Body of pancreas (tissue), 4 donors: Measurements from ENCODE around the gene CILP. TPM values are rescaled to one million over a fixed set of nuclear protein-coding genes. Genes with fewer than 3 reads are reported as not detected.
"Not testable (repeated sequence)": the region's sequence is repeated elsewhere in the genome, so short reads cannot be mapped to it uniquely, and the experiment has no call there.

Experiments
- ATAC-seq: fragments of 150-250 bp; one replicate; pipeline ENCODE4 v1.9.1; 2016
- DNase-seq, 4 donors: peaks; one replicate each; pipeline ENCODE4 v3.0.0-alpha.2; 2019
- H3K27ac ChIP-seq, 4 donors: fragments of 200-600 bp; sonication (generic); 1 replicate in 3 of 4; 2 replicates in 1 of 4; pipeline versions ENCODE4 v1.5.1 to v1.6.1; 2016 to 2019; ENCODE audit warnings: mild to moderate bottlenecking in 1 of 4, mixed read lengths in 1 of 4, moderate library complexity in 1 of 4
- H3K27me3 ChIP-seq, 2 donors: fragments of 200-600 bp; sonication (generic); one replicate each; pipeline ENCODE4 v1.6.0; 2016; ENCODE audit warnings: mild to moderate bottlenecking in 1 of 2
- H3K36me3 ChIP-seq, 2 donors: fragments of 200-600 bp; sonication (generic); replicated peaks in 1 of 2; 2 replicates each; pipeline ENCODE4 v1.5.1; 2016; ENCODE audit warnings: low read depth in 2 of 2; ENCODE audit not compliant: insufficient read depth in 1 of 2
- H3K4me1 ChIP-seq: fragments of 200-600 bp; sonication (generic); one replicate; pipeline ENCODE4 v1.6.0; 2016
- H3K4me3 ChIP-seq, 2 donors: fragments of 200-600 bp; sonication (generic); 1 replicate in 1 of 2; 2 replicates in 1 of 2; pipeline ENCODE4 v1.5.1; 2016 to 2019
- H3K9me3 ChIP-seq, 3 donors: fragments of 200-600 bp; sonication (generic); 1 replicate in 2 of 3; 2 replicates in 1 of 3; pipeline ENCODE4 v1.5.1; 2016
- CTCF ChIP-seq, 7 experiments: fragments of 450-650 bp in 4 of 7; fragments of 200-600 bp in 3 of 7; sonication (generic) in 3 of 7; IDR thresholded peaks; one replicate each; pipeline ENCODE4 v1.5.1; 2016 to 2019; ENCODE audit warnings: antibody characterized with exemption in 7 of 7
- POLR2A ChIP-seq, 3 donors: fragments of 450-650 bp; IDR thresholded peaks; one replicate each; pipeline ENCODE4 v1.6.1; 2016; ENCODE audit warnings: antibody characterized with exemption in 3 of 3, mild to moderate bottlenecking in 2 of 3
- WGBS, 2 donors: methylation state at CpG; one replicate each; pipeline ENCODE4 v1.1.5; 2017; 5-methylcytosine and 5-hydroxymethylcytosine counted together
- intact Hi-C: fragments of 100-400 bp; cut with DNase I; formaldehyde crosslinking; loops from one replicate; pipeline ENCODE4 v1.15.1; 2023
- total RNA-seq, 2 donors: library from RNA; depleted of rRNA; stranded (reverse); fragments of >200 nt; gene quantifications; one replicate each; pipeline ENCODE4 v1.1.0, GENCODE V29; 2016

The CILP gene
- total RNA-seq, 2 donors from 2014 or later, result 4.4 to 18.8 TPM

- intact Hi-C loops, result no loop called here
- H3K36me3 ChIP-seq, result no peaks in the 10 kb centered on the region
- H3K9me3 ChIP-seq, result no peaks in the 10 kb centered on the region
- DNase-seq (no peak), ATAC-seq (no peak)
- no peaks in the 10 kb centered on the region for H3K4me1 ChIP-seq
- 91 to 94% methylated on average over 9 to 10 of the region's 10 CpGs for WGBS, 2 donors
- TF ChIP-seq CTCF (IDR thresholded peaks at IDR 0.05) (no peak), POLR2A (IDR thresholded peaks at IDR 0.05) (no peak)
- H3K4me3 ChIP-seq, result no peak overlapping the region
- no peaks in the 10 kb centered on the region for H3K27me3 ChIP-seq
- no peak overlapping the region for H3K27ac ChIP-seq
Measured at GRCh38 chr15:65231306-65231705, 20.0 kb upstream of the CILP start.

GRCh38 chr15:65226901-65227300 is 15.6 kb upstream of the CILP start:
- H3K27me3 ChIP-seq, H3K4me1 ChIP-seq, ATAC-seq, DNase-seq, H3K27ac ChIP-seq, H3K36me3 ChIP-seq, intact Hi-C loops, H3K9me3 ChIP-seq, H3K4me3 ChIP-seq: not testable (repeated sequence)
- WGBS, 2 donors, result 71% methylated on average over 2 of the region's 10 CpGs; no CpG with 5 or more reads in 1 of the 2 donors

DNA sequence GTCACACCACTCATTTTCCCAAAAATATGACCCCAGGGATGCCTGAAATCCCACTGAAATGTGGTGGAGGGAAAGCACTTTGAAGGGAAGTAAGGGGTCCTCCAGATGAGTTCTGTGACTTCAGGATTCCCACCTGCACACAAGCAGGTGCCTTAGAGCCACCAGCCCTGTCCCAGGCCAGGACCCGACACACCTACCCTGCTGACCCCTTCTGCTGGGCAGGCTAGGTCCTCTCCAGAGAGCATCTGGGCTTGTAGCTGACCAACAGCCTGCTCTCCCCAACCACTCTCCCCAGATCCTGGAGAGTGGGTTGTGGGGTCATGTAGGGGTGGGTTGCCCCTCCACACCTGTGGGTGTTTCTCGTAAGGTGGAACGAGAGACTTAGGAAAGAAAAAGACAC is 14.9 kb upstream of the CILP start:
- ATAC-seq, result no peak
- no peaks in the 10 kb centered on the region for H3K27me3 ChIP-seq
- no peak overlapping the region for H3K27ac ChIP-seq
- H3K9me3 ChIP-seq, result no peaks in the 10 kb centered on the region
- no peaks in the 10 kb centered on the region for H3K36me3 ChIP-seq
- no peak overlapping the region for H3K4me3 ChIP-seq
- intact Hi-C loops, result no loop called here
- 91 to 97% methylated on average over 1 to 3 of the region's 3 CpGs for WGBS, 2 donors
- DNase-seq, result no peak
- TF ChIP-seq POLR2A (IDR thresholded peaks at IDR 0.05) (no peak), CTCF (IDR thresholded peaks at IDR 0.05) (no peak)
- H3K4me1 ChIP-seq, result no peaks in the 10 kb centered on the region

- ATAC-seq (no peak), DNase-seq (no peak)
- 69 to 88% methylated on average over 6 of the region's 6 CpGs for WGBS, 2 donors
- no peaks in the 10 kb centered on the region for H3K36me3 ChIP-seq
- no peaks in the 10 kb centered on the region for H3K9me3 ChIP-seq
- H3K27ac ChIP-seq, result no peak overlapping the region
- no peak for TF ChIP-seq POLR2A (IDR thresholded peaks at IDR 0.05)
- TF ChIP-seq CTCF (IDR thresholded peaks at IDR 0.05), result no peak
- no peaks in the 10 kb centered on the region for H3K27me3 ChIP-seq
- intact Hi-C loops, result no loop called here
- no peaks in the 10 kb centered on the region for H3K4me1 ChIP-seq
- H3K4me3 ChIP-seq, result no peak overlapping the region
Measured at GRCh38 chr15:65223996-65224395, 12.7 kb upstream of the CILP start.

DNA sequence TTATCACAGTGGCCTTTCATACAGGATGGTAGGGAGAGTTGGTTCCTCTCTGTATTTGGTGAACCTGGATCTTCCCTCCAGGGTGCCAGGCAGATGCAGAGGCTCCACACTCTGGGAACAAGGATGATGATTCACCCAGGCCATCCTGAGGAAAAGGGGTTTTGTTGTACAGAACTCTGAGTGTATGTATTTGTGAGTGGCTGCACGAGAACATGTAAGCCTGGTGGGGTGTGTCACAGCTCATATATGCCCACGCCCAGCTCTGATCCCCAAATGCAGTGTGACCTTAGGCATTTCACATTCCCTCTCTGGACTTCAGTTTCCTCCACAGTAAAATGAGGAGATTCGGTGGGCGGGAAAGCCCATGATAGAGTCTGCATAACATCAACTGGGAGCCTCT is 11.6 kb upstream of the CILP start:
- WGBS, 2 donors, result 78 to 85% methylated on average over 4 of the region's 4 CpGs
- Histone ChIP-seq H3K27me3 (no peaks in the 10 kb centered on the region), H3K27ac (no peak overlapping the region), H3K9me3 (no peaks in the 10 kb centered on the region), H3K4me1 (no peaks in the 10 kb centered on the region), H3K36me3 (no peaks in the 10 kb centered on the region), H3K4me3 (no peak overlapping the region)
- ATAC-seq (no peak), DNase-seq (no peak)
- TF ChIP-seq POLR2A (IDR thresholded peaks at IDR 0.05), result no peak
- TF ChIP-seq CTCF (IDR thresholded peaks at IDR 0.05), result no peak
- intact Hi-C loops, result no loop called here
